HG02798 (cell line): Measurements from ENCODE around the gene RNF126.
"Not testable (repeated sequence)": the region's sequence is repeated elsewhere in the genome, so short reads cannot be mapped to it uniquely, and the experiment has no call there.

Source experiments
- ATAC-seq: cut with Tn5 transposase; IDR thresholded peaks from one replicate; pipeline ENCODE4 v1.9.1; 2021; ENCODE audit warnings: mild to moderate bottlenecking; ENCODE audit not compliant: unreplicated experiment, poor library complexity

Gene RNF126

GRCh38 chr19:686589-687297, 23.7 kb upstream of the RNF126 start:
- ATAC-seq, result no peak

DNA sequence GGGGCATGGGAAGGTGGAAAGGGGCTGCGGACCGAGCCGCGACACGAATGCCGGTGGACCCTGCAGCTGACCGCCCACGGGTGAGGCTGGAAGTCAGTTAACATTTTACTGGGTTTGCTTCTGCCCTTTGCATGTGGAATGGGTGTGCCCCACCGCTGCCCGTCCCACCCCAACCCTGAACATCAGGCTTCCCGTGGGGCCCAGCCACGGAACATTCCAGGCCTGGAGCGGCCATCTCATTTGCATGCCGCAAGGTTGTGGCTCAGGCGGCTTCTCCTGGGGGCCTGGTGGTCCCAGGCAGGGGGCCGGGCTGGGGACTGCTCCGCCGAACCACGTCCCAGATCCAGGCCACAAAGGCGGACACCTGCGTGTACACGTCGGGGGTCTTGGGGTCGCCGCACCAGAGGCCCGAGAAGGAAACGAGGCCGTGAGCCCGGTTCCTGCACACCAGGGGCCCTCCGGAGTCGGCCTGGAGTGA, 22.5 kb upstream of the RNF126 start:
- no peak for ATAC-seq

DNA sequence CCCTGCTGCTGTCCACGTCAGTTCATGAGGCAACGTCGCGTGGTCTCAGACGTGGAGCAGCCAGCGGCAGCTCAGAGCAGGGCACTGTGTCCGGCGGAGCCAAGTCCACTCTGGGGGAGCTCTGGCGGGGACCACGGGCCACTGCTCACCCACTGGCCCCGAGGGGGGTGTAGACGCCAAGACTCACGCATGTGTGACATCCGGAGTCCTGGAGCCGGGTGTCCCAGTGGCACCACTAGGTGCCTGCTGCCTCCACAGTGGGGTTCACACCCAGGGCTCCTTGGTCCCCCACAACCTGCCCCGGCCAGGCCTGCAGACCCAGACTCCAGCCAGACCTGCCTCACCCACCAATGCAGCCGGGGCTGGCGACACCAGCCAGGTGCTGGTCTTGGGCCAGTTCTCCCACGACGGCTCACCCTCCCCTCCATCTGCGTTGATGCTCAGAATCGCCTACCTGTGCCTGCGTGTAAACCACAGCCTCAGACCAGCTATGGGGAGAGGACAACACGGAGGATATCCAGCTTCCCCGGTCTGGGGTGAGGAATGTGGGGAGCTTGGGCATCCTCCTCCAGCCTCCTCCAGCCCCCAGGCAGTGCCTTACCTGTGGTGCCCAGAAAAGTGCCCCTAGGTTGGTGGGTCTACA, 19.8 kb upstream of the RNF126 start:
- no peak for ATAC-seq

DNA sequence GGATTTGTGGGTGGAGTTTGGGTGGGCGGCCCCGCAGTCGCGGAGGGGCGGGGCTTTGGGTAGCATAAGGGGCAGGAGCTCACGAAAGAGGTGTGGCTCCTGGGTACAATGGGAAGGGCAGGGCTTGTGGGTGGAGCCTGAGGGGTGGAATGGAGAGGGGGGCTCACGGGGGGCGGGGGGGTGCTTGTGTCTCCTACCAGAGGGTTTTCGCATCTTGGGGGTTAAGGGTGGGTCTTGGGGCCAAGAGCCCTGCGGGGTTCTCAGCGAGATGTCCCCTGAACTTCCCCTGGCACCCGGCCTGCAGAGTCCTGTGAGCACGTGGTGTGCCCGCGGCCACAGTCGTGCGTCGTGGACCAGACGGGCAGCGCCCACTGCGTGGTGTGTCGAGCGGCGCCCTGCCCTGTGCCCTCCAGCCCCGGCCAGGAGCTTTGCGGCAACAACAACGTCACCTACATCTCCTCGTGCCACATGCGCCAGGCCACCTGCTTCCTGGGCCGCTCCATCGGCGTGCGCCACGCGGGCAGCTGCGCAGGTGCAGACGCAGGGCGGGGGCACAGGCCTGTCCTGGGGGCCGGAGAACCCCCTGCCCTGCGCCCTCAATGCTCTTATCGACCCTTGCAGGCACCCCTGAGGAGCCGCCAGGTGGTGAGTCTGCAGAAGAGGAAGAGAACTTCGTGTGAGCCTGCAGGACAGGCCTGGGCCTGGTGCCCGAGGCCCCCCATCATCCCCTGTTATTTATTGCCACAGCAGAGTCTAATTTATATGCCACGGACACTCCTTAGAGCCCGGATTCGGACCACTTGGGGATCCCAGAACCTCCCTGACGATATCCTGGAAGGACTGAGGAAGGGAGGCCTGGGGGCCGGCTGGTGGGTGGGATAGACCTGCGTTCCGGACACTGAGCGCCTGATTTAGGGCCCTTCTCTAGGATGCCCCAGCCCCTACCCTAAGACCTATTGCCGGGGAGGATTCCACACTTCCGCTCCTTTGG, 18.3 kb upstream of the RNF126 start:
- ATAC-seq, result no peak

- peak; percentile 80 for ATAC-seq
Measured at GRCh38 chr19:680287-681028, 17.4 kb upstream of the RNF126 start.

- peak; percentile 3 for ATAC-seq
Measured at GRCh38 chr19:679418-680286, 16.6 kb upstream of the RNF126 start.

DNA sequence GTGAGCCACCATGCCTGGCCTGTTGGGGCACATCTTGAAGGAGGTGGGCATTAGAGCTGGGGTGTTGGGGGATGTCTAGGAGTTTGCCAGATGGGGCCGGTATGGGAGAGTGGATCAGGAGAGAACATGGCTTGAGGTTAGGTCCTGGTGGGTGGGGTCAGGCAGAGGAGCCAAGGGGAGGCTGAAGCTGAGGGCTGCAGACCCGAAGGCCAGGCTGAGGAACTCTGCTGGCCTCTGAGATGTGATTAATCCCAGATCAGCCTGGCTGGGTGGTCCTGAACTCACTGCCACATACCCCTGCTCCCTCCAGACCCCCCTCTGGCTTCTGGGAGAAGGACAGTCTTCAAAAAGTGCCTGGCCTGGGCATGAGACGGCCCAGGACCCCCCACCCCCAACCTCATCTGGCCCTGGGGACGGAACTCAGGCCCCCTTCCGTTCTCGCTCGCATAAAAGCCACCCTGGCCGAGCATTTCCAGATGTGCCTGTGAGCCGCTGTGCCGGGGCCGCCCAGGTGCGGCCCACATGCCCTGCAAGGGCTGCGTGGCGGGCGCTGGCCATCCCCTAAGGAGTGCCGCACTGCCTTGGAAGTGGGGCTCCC, 15.9 kb upstream of the RNF126 start:
- ATAC-seq, result no peak

DNA sequence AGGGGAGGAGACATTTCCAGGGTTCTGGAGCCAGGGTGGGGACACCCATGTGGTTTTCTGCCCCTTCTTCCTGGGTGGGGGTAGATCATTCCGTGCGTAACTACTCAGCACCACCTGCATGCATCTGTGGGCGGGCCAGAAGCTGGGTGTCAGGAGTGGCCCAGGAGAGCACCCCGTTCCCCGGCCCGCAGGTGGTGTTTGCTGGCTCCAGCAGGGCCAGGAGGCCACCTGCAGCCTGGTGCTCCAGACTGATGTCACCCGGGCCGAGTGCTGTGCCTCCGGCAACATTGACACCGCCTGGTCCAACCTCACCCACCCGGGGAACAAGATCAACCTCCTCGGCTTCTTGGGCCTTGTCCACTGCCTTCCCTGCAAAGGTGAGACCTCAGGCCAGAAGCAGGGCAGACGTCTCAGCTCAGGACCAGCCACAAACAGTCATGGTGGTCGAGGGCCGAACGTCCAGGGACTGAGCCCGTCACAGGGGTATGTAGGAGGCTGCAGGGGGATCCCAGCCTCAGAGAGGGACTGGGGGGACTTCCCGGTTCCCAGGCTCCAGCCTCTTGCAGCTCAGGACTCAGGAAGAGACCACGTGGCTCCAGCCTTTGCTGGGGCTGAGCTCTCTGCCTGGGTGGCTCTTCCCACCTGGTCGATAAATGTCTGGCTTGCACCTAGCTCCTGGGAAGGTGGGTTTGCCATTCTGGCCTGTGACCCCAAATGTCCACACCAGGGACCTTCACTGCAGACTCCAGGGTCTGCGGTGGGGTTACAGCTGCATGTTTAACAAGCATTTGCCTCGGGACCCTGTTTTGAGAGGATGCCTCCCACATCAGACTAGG, 14.8 kb upstream of the RNF126 start:
- no peak for ATAC-seq

- no peak for ATAC-seq
Measured at GRCh38 chr19:677201-677600, 14.2 kb upstream of the RNF126 start.

DNA sequence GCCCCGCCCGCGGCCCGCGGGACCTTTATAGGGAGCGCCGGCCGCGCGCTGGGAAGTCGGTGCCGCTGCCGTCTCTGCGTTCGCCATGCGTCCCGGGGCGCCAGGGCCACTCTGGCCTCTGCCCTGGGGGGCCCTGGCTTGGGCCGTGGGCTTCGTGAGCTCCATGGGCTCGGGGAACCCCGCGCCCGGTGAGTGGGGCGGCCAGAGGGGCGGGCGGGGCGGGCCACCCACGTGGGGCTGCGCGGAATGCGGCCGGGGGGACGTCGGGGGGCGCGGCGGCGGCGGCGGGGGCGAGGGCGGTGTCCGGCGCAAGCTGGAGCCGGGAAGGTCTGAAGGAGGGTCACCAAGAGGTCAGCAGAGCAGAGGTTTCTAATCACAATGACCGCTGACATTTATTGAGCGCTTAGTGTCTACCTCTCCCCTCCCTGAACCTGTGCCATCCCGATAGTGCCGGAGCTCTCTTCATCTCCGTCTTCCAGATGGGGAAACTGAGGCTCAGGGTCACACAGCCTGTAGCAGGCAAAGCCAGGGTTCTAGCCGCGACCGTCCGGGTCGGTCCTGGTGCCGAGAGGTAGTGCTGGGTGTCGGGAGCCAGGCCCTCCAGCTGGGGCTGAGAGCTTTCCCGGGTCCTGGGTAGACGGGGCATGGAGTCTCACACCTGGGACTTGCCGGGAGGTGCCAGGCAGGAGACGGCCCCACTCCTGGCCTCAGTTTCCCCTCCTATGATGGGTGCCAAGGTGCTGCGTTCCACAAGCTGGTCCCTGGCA, 13.5 kb upstream of the RNF126 start, which contains the start of gene FSTL3:
Gene FSTL3, plus strand, starts transcription at position 54 of the 767 bp plus-strand sequence. Its CDS starts 32 bp downstream, at position 86.
- ATAC-seq, result no peak

DNA sequence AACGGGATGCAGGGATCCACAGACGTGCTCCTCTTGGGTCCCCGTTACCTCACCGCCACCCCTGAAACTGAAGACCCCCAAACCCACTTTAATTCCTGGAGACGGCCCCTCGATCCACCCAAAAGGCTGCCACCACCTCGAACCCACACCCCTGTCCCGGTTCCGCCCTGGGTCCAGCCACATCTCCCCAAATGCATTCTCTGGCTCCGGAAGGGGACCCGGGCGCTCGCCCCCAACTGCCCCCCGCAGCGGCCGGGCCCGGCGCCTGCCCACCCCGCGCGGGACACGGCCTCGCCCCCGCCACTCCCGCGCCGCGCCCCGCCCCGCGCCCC, 13.0 kb upstream of the RNF126 start:
- no peak for ATAC-seq

GRCh38 chr19:674282-675151, 11.5 kb upstream of the RNF126 start:
- ATAC-seq, result no peak

GRCh38 chr19:670609-671075, 7.6 kb upstream of the RNF126 start:
- ATAC-seq, result no peak

DNA sequence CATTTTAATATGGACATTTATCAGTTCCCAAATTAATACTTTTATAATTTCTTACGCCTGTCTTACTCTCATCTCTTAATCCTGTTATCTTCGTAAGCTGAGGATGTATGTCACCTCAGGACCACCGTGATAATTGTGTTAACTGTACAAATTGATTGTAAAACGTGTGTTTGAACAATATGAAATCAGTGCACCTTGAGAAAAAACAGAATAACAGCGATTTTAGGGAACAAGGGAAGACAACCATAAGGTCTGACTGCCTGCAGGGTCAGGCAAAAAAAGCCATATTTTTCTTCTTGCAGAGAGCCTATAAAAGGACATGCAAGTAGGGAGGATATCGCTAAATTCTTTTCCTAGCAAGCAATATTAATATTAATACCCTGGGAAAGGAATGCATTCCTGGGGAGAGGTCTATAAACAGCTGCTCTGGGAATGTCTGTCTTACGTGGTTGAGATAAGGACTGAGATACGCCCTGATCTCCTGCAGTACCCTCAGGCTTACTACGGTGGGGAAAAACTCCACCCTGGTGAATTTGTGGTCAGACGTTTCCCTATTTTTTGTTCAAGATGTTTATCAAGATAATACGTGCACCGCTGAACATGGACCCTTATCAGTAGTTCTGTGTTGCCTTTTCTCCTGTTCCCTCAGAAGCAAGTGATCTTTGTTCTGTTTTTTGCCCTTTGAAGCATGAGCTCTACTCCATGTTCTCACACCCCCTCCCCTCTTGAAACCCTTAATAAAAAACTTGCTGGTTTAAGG, 5.8 kb upstream of the RNF126 start:
- ATAC-seq, result not testable (repeated sequence)

- ATAC-seq, result not testable (repeated sequence)
Measured at GRCh38 chr19:666985-667573, 4.1 kb upstream of the RNF126 start.
